ENCODE results near the gene ZNF705A.
"Not testable (repeated sequence)": the region's sequence is repeated elsewhere in the genome, so short reads cannot be mapped to it uniquely, and the experiment has no call there.

Gene ZNF705A

GRCh38 chr12:8188088-8188487 is 31.3 kb downstream of the ZNF705A start:
- DNase-seq = peak; percentile 1

GRCh38 chr12:8197685-8198308 is 41.0 kb downstream of the ZNF705A start:
- peak; percentile 12 for DNase-seq

DNA sequence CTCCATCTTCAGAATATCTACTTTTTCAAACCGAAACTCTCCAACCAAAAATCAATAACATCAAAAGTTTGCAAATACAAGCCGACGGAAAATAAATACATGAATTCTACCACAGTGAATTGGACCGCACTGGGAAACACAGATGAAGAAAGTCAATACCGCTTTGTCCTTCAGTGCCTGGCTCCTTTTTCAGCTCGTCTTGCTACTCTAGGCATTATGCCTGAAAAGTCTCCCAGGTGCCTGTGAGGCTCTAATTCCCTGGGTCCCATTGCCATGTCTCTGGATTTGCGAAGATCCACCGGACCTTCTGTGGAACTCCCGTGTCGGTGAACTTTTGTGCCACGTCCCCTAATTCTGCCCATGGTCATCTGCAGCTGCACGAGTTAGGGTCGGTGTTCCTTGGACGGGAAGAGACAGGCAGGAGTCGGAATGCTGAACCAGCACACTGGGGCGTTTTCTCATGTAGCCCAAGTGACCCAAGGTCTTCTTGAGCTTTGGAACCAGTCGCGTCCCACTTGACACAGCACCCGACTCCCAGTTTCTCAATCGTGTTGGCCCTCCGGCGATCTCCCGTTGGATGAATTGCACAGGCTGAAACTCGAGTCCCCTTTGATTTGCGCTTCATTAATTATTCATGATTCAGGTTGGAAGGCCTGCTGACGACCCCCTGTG is 62.0 kb downstream of the ZNF705A start:
- not testable (repeated sequence) for DNase-seq

GRCh38 chr12:8221375-8221774 is 64.6 kb downstream of the ZNF705A start:
- not testable (repeated sequence) for DNase-seq

DNA sequence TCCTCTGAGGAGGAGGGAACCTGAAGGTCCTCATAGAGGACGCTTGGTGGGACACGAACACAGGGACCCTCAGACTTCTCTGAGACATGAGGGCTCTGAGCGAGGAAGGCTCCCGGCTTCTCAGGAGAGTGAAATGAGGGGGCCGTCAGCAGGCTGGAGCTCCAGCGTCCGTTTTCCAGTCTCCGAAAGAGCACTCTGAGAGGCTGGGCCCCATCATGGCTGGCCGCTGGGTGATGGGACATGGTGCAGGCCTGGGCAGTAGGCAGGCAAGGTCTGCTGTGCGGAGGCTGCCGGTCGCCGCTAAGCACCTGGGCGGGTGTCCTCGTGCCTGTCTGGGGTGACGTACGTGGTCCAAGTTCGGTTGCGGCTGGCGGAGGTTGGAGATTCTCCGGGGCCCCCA is 65.0 kb downstream of the ZNF705A start:
- DNase-seq = not testable (repeated sequence)

DNA sequence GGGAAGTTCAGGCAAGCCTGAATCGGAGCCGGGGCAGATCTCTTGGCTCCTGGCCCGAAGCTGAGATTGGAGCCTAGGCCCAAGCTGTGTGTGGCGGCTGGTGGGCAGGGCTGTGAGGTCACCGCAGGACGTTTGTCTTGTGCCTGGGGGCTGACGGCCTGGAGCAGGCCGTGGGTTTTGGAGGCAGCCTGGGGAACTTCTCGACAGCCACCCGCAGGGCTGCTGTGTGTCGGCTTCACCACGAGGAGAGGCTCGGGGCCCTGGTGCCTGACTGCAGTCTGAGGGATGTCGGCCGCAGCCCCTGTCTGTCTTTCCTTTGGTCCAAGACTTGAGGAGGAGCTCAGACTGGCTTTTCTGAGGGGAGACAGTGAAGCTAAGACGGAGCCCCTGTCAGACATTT is 65.5 kb downstream of the ZNF705A start:
- DNase-seq = not testable (repeated sequence)

DNA sequence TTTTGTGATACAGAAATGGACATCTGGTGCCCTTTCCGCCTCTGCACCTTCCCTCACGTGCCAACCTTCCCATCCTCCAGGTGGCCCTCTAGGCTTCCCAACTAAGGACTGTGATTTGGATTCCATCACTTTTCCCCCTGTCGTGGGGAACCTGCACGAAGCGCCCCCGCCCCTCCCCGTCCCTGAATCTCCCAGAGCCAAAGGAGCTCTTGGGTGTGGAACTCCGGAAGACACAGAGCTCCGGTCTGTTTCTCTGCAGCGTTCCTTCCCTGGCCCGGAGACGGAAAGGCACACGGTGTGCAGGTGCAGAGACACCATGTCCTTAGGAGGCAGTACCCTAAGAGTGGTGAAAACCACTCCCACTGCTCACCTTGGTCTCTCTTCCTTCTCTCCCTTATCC is 66.8 kb downstream of the ZNF705A start:
- not testable (repeated sequence) for DNase-seq

DNA sequence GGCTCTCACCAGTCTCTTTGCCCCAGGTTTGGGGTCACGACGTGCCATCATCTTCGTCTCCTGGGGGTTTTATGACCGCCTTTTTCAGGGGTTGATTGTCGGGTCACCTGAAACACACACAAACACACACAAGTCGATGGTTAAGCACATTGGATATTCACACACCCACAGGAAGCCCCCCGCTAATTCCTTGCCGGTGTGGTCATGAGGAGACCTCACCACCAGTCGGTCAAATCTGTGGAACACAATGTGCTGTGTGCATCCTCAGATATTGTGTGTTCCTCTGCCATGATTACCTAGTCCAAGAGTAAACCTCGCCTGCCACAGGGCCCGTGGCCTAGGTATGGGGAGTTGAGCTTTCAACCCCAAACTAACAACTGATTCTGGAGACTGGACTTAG is 68.0 kb downstream of the ZNF705A start:
- DNase-seq = not testable (repeated sequence)

- DNase-seq = no peak
Observed at GRCh38 chr12:8226355-8226754, 69.5 kb downstream of the ZNF705A start.

- peak; percentile 2 for DNase-seq
Observed at GRCh38 chr12:8226992-8227731, 70.3 kb downstream of the ZNF705A start, which contains the start of gene FAM90A1. Gene FAM90A1 (minus strand): TSS chr12:8227618. CDS start chr12:8224832, 2,786 bp downstream.

- DNase-seq = not testable (repeated sequence)
Observed at GRCh38 chr12:8227732-8228077, 70.9 kb downstream of the ZNF705A start.

DNA sequence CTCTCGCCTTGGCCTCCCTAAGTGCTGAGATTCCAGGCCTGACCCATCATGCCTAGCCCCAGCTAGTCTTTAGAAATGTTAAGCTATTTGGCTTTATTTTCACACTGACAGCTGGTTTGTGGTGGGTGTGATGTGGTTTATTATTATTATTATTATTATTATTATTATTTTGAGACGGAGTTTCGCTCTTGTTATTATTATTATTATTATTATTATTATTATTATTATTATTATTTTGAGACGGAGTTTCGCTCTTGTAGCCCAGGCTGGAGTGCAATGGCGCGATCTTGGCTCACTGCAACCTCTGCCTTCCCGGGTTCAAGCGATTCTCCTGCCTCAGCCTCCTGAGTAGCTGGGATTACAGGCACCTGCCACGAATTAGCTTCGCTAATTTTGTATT is 71.8 kb downstream of the ZNF705A start:
- DNase-seq = not testable (repeated sequence)

DNA sequence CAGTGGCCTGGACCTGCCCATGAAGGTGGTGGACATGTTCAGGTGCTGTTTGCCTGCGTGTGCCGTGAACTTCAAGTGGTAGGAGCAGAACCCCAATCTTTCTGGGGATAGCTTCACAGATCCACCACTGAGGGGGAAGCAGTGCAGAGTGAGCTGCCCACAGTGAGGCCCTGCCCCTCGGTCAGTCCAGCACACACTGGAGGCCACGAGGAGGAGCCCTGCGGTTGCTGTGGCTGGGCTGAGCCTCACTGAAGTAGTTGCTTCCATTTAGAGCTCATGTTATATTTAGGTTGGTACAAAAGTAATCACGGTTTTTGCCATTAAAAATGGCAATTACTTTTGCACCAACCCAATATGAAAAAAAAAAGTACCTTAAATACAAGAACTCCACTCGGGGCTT is 72.7 kb downstream of the ZNF705A start:
- not testable (repeated sequence) for DNase-seq

Measured in inflammatory macrophage treated with lipopolysaccharide for 4 hours (primary cell).